ENCODE measurements around the gene TBC1D22A. TPM values are rescaled to one million over a fixed set of nuclear protein-coding genes. Genes with fewer than 3 reads are reported as not detected.
A peak's percentile ranks its signal among the peaks of the same experiment; 100 is the strongest.

The TBC1D22A gene
- total RNA-seq, 2 donors from 2014 or later, result 31.9 to 43.4 TPM

DNA sequence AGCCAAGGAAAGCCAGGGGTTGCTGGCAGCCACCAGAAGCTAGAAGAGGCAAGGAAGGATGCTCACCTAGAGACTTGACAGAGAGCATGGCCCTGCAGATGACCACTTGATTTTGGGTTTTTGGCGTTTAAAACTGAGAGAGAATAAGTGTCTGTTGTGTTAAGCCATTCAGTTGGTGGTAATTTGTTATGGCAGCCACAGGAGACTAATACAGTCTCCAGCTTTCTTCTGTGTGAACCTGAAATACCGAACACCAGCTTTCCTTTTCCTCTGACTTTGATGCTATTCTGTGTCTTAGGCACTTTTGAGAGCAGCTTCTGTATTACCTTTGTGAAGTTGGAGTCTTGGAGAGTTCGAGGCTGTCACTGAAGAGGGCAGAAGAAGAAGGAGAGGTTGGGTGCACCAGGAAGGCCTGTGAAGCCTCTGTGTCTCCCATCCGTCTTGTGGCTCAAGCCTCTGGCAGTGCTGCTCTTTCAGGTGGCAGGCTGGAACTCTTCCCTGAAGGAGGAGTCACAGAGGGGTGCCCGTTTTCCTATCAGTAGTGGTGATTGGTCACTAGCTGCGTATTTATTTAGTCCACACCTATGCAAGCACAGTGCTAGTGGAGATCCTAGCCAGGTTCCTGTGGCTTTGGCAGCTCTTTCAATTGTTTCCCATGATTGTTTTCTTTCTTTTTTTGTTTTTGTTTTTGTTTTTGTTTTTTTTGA, 2.5 kb downstream of the TBC1D22A start:
- Mint-ChIP-seq H3K4me3 (no peak overlapping the region), H3K36me3 (no peaks in the 10 kb centered on the region), H3K27ac (peak overlapping the region; percentile 100), H3K27me3 (no peaks in the 10 kb centered on the region), H3K9me3 (no peaks in the 10 kb centered on the region), H3K4me1 (ENCODE audit: low read depth in 2 of 2) (peaks cover 63 to 66% of the 10 kb centered on the region in 2 donors)
- ATAC-seq, result no peak
- no peak for DNase-seq (ENCODE audit: low spot score)

DNA sequence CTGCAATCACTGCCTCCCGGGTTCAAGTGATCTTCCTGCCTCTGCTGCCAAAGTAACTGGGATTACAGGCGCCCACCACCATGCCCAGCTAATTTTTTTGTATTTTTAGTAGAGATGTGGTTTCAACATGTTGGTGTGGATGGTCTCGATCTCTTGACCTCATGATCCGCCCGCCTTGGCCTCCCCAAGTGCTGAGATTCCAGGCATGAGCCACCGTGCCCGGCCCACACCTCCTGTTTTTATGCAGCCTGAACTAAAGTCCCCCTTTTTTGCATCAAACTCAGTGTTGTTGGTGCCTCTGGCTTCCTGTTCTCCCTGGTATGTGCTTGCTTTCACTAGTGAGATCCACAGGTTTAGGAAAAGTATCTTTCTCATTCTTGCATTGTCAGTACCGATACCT, 4.2 kb downstream of the TBC1D22A start:
- Mint-ChIP-seq H3K27me3 (no peaks in the 10 kb centered on the region), H3K4me3 (no peak overlapping the region), H3K4me1 (ENCODE audit: low read depth in 2 of 2) (peaks cover 68 to 69% of the 10 kb centered on the region in 2 donors), H3K36me3 (no peaks in the 10 kb centered on the region), H3K9me3 (no peaks in the 10 kb centered on the region), H3K27ac (peak overlapping the region in 1 of 2 donors; percentile 35)
- DNase-seq (ENCODE audit: low spot score), result no peak
- no peak for ATAC-seq

GRCh38 chr22:46767249-46767985, 5.0 kb downstream of the TBC1D22A start:
- Mint-ChIP-seq H3K27ac (peak overlapping the region; percentile 35 to 38), H3K27me3 (no peaks in the 10 kb centered on the region), H3K9me3 (no peaks in the 10 kb centered on the region), H3K4me1 (ENCODE audit: low read depth in 2 of 2) (peaks cover 61 to 62% of the 10 kb centered on the region in 2 donors), H3K4me3 (no peak overlapping the region), H3K36me3 (no peaks in the 10 kb centered on the region)
- DNase-seq (ENCODE audit: low spot score) (no peak), ATAC-seq (no peak)

GRCh38 chr22:46769191-46769675, 6.8 kb downstream of the TBC1D22A start:
- Mint-ChIP-seq H3K4me3 (no peak overlapping the region), H3K4me1 (ENCODE audit: low read depth in 2 of 2) (peaks cover 58 to 59% of the 10 kb centered on the region in 2 donors), H3K27me3 (no peaks in the 10 kb centered on the region), H3K36me3 (no peaks in the 10 kb centered on the region), H3K9me3 (no peaks in the 10 kb centered on the region), H3K27ac (peak overlapping the region; percentile 55 to 84)
- ATAC-seq, result peak in 1 of 2 donors; percentile 37
- DNase-seq (ENCODE audit: low spot score), result peak; percentile 29

- H3K36me3 Mint-ChIP-seq, result no peaks in the 10 kb centered on the region
- H3K4me1 Mint-ChIP-seq (ENCODE audit: low read depth in 2 of 2), result peaks cover 56 to 60% of the 10 kb centered on the region in 2 donors
- no peaks in the 10 kb centered on the region for H3K27me3 Mint-ChIP-seq
- no peak overlapping the region for H3K4me3 Mint-ChIP-seq
- no peaks in the 10 kb centered on the region for H3K9me3 Mint-ChIP-seq
- H3K27ac Mint-ChIP-seq, result peak overlapping the region; percentile 55 to 84
- no peak for DNase-seq (ENCODE audit: low spot score)
- no peak for ATAC-seq
Observed at GRCh38 chr22:46769706-46770105, 7.3 kb downstream of the TBC1D22A start.

DNA sequence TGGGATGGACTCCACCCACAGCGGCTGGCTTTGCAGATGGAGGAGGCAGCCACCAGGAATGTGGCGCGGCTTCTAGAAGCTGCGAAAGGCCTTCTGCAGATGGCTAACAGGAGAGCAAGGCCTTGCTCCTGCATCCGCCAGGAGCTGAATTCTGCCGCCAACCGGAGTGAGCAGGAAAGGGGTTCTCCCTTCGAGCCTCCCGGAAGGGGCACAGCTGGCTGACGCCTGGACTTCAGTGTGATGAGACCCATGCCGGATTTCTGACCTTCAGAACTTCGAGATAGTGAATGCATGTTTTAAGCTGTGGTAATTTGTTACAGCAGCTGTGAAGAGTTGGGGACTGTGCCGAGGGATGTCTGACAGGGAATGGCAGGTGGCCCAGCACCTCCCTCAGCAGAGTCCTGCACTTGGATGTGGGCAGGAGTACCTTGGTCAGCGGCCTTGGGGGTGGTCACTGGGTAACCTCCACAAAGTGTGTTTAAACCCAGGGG, 7.7 kb downstream of the TBC1D22A start:
- Mint-ChIP-seq H3K9me3 (no peaks in the 10 kb centered on the region), H3K27ac (peak overlapping the region; percentile 55 to 84), H3K36me3 (no peaks in the 10 kb centered on the region), H3K27me3 (no peaks in the 10 kb centered on the region), H3K4me3 (peak overlapping the region; percentile 5), H3K4me1 (ENCODE audit: low read depth in 2 of 2) (peaks cover 58 to 60% of the 10 kb centered on the region in 2 donors)
- DNase-seq (ENCODE audit: low spot score) (no peak), ATAC-seq (no peak)

GRCh38 chr22:46770726-46771125, 8.3 kb downstream of the TBC1D22A start:
- ATAC-seq, result no peak
- Mint-ChIP-seq H3K4me3 (peak overlapping the region; percentile 5), H3K36me3 (no peaks in the 10 kb centered on the region), H3K9me3 (no peaks in the 10 kb centered on the region), H3K27me3 (no peaks in the 10 kb centered on the region), H3K4me1 (ENCODE audit: low read depth in 2 of 2) (peaks cover 61% of the 10 kb centered on the region in 2 donors), H3K27ac (peak overlapping the region; percentile 55 to 84)
- DNase-seq (ENCODE audit: low spot score), result peak; percentile 55

GRCh38 chr22:46773076-46773475, 10.6 kb downstream of the TBC1D22A start:
- Mint-ChIP-seq H3K9me3 (no peaks in the 10 kb centered on the region), H3K27ac (peak overlapping the region in 1 of 2 donors; percentile 67)
- ATAC-seq, result no peak

DNA sequence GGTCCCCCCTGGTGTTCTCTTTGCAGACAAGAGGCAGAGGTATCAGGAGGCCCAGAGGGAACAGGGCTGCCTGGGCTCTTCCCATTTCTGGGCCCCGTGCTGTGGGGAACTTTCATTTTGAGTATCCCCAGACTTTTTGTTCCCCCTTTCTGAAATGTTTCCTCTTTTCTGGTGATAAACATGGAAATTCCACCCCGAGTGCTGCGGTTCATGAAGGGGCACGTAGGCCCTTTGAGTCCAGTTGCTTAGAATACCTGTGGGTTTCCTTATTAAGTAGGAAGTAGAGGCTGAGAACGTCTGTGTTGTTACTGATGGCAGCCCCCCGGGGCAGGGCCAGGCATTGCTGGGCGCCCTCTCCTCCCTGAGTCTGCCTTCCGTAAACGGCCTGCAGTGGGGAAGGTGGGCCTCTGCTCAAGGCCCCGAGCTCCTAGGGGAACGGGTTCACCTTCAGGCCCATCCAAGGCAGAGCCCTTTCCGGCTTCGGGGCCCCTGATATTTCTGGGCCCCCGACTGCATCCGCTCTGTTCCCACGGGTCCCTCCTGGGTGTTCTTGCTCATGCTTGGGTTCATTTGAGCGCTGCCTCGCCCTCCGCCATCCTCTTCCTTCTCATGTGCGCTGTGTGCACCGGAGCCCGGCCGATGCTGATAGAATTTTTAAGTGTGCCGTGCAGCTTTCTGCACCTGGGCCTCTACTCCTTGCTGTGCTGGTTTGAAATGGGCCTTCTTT, 12.0 kb downstream of the TBC1D22A start:
- Mint-ChIP-seq H3K36me3 (no peaks in the 10 kb centered on the region), H3K4me3 (peak overlapping the region; percentile 8), H3K9me3 (no peaks in the 10 kb centered on the region), H3K4me1 (ENCODE audit: low read depth in 2 of 2) (peaks cover 64 to 65% of the 10 kb centered on the region in 2 donors), H3K27me3 (no peaks in the 10 kb centered on the region), H3K27ac (peak overlapping the region; percentile 45 to 67)
- no peak for DNase-seq (ENCODE audit: low spot score)
- peak in 1 of 2 donors; percentile 38 for ATAC-seq

More at GRCh38 chr22:46773076-46773475, 10.6 kb downstream of the TBC1D22A start:
- Mint-ChIP-seq H3K4me3 (no peak overlapping the region), H3K4me1 (ENCODE audit: low read depth in 2 of 2) (peaks cover 69 to 70% of the 10 kb centered on the region in 2 donors), H3K36me3 (no peaks in the 10 kb centered on the region), H3K27me3 (no peaks in the 10 kb centered on the region)
- DNase-seq (ENCODE audit: low spot score), result no peak

DNA sequence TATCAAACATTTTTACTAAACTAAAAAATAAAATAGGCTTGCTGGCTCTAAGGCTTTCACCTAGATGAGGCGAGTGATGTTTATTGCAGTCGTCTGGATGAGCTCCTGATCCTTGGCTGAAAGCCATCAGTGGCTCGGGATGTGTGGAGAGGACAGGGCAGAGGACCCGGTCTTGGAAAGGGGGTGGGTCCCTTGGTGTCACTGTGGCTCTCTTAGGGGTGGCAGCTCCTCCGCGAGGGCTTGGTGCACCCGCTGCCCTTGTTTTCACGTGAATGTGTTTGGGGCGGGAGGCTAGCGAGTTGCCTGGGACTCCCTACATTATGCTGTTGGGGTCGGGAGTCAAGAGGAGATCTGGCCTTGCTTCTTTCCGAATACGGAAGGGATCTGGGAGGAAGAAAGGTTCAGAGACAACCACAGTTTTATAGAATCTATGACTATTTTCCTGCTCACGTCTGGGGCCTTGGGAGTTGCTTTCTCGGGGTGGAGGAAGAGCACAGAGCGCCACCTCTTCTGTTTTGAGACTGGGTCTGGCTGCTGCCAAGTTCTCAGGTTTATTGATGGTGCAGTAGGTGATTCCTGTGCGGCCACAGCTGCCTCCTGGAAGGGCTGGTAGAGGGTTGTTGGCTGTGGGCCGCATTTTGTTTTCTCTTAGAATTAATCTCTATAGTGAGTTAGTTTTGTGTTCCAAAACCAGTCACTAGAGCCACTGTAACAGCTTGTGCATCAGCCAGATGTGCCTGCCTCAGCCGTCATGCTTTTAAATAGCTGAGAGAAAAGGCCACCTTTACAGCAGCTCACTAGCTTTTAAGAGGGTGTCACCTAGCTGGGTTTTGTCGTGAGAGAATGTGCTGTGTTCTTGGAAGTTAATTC, 12.8 kb downstream of the TBC1D22A start:
- peak overlapping the region; percentile 45 to 67 for H3K27ac Mint-ChIP-seq
- H3K4me1 Mint-ChIP-seq (ENCODE audit: low read depth in 2 of 2), result peaks cover 57 to 58% of the 10 kb centered on the region in 2 donors
- H3K4me3 Mint-ChIP-seq, result peak overlapping the region; percentile 8
- no peak for DNase-seq (ENCODE audit: low spot score)
- no peaks in the 10 kb centered on the region for H3K36me3 Mint-ChIP-seq
- H3K27me3 Mint-ChIP-seq, result no peaks in the 10 kb centered on the region
- ATAC-seq, result no peak
- no peaks in the 10 kb centered on the region for H3K9me3 Mint-ChIP-seq

DNA sequence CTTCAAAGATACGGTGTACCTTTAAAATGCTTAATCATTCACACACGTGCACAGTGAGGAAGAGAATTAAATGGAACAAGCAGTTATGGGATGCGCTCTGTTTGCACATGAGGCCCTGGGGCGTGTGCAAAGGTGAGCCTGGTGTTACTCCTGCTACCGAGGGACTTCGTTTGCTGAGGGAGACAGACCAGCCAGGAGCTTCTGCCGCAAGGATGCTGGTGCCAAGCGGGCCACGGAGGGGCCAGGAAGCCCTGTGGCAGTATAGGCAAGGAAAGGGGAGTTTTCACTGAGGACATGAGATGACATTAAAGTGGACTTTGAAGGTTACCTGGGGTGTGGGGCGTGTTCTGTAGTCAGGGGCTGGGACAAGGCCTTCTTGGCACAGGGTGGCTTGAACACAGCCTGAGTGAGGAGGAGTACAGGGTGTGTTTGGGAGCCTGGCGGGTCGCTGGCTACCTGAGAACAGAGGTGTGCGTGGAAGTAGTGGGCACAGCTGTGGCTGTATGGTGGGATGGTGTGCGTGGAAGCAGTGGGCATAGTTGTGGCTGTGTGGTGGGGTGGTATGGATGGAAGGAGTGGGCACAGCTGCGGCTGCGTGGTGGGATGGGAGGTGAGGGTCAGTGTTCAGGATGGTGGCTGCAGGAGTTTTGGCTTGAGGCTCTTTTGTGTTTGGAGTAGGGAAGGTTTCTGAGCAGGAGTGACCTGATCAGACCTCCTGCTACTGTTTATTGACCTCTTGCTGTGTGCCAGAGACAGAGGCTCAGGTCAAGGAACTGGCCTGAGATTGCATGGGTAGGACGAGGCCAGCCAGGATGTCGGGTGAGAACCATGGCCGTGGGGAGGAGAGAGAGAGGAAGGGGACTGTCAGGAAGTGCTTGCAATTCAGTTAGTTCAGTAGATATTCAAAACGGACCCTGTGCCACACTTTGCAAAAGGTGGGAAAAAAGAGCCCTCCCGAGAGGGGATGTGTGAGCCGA, 13.7 kb downstream of the TBC1D22A start:
- Mint-ChIP-seq H3K4me1 (ENCODE audit: low read depth in 2 of 2) (peaks cover 49 to 50% of the 10 kb centered on the region in 2 donors), H3K9me3 (no peaks in the 10 kb centered on the region), H3K27ac (peak overlapping the region; percentile 45 to 67), H3K36me3 (no peaks in the 10 kb centered on the region), H3K27me3 (no peaks in the 10 kb centered on the region), H3K4me3 (peak overlapping the region; percentile 20)
- DNase-seq (ENCODE audit: low spot score) (no peak), ATAC-seq (no peak)
